Dendritic cell treated with granulocyte-macrophage colony-stimulating factor and Interleukin-4, amounts not matched to agents 40 ng/mL and 50 ng/mL, for 4 days (primary cell): ENCODE data around the gene RILP.

ENCODE experiments used
- H3K27ac Mint-ChIP-seq: one replicate; pipeline ENCODE4 v1.8.0; 2022; ENCODE audit warnings: mild to moderate bottlenecking, mixed read lengths
- H3K27me3 Mint-ChIP-seq: one replicate; pipeline ENCODE4 v1.8.0; 2022; ENCODE audit warnings: mild to moderate bottlenecking, mixed read lengths
- H3K36me3 Mint-ChIP-seq: one replicate; pipeline ENCODE4 v1.8.0; 2022; ENCODE audit warnings: low read depth, mixed read lengths
- H3K4me1 Mint-ChIP-seq: one replicate; pipeline ENCODE4 v1.8.0; 2022; ENCODE audit warnings: low read depth, mixed read lengths
- H3K4me3 Mint-ChIP-seq: one replicate; pipeline ENCODE4 v1.8.0; 2022; ENCODE audit warnings: mild to moderate bottlenecking, moderate library complexity, mixed read lengths
- H3K9me3 Mint-ChIP-seq: one replicate; pipeline ENCODE4 v1.8.0; 2022; ENCODE audit warnings: mixed read lengths
- intact Hi-C: fragments of 100-400 bp; cut with micrococcal nuclease; formaldehyde crosslinking; loops from one replicate; pipeline ENCODE4 v1.15.0; 2022

Gene RILP

GRCh38 chr17:1628856-1629503 lies 20.7 kb downstream of the RILP start:
- Mint-ChIP-seq H3K36me3 (peaks cover 50% of the 10 kb centered on the region), H3K4me1 (peaks cover 55% of the 10 kb centered on the region), H3K27ac (peak overlapping the region; percentile 93), H3K27me3 (no peaks in the 10 kb centered on the region), H3K9me3 (no peaks in the 10 kb centered on the region), H3K4me3 (peak overlapping the region; percentile 98)
- intact Hi-C loops, result loop anchor here (5.0 kb wide), 2 partner anchors 37 to 72 kb away; no protein-coding TSS in a partner anchor

GRCh38 chr17:1627982-1628855 lies 21.4 kb downstream of the RILP start, which contains the start of gene SLC43A2:
Gene SLC43A2, minus strand, starts transcription at chr17:1628834. Its CDS starts 960 bp downstream, at chr17:1627874.
- Mint-ChIP-seq H3K36me3 (peaks cover 57% of the 10 kb centered on the region), H3K4me1 (peaks cover 63% of the 10 kb centered on the region), H3K9me3 (no peaks in the 10 kb centered on the region), H3K27ac (peak within 1 kb of the TSS; percentile 93), H3K4me3 (peak within 1 kb of the TSS; percentile 98), H3K27me3 (no peaks in the 10 kb centered on the region)
- intact Hi-C loops, result loop anchor here (1.0 to 5.0 kb wide), 4 partner anchors 16 to 71 kb away; no protein-coding TSS in a partner anchor

- intact Hi-C loops, result loop anchor here (1.0 to 5.0 kb wide), 4 partner anchors 15 to 70 kb away; no protein-coding TSS in a partner anchor
- Mint-ChIP-seq H3K9me3 (no peaks in the 10 kb centered on the region), H3K36me3 (peaks cover 66% of the 10 kb centered on the region), H3K27ac (peak overlapping the region; percentile 93), H3K4me1 (peaks cover 67% of the 10 kb centered on the region), H3K4me3 (peak overlapping the region; percentile 98), H3K27me3 (no peaks in the 10 kb centered on the region)
Measured at GRCh38 chr17:1627182-1627981, 22.3 kb downstream of the RILP start.

- H3K36me3 Mint-ChIP-seq, result peaks cover 76% of the 10 kb centered on the region
- H3K4me1 Mint-ChIP-seq, result peaks cover 61% of the 10 kb centered on the region
- H3K27me3 Mint-ChIP-seq, result no peaks in the 10 kb centered on the region
- H3K9me3 Mint-ChIP-seq, result no peaks in the 10 kb centered on the region
- intact Hi-C loops, result loop anchor here (5.0 kb wide), 2 partner anchors 34 to 69 kb away; no protein-coding TSS in a partner anchor
- H3K27ac Mint-ChIP-seq, result peak overlapping the region; percentile 93
- peak overlapping the region; percentile 98 for H3K4me3 Mint-ChIP-seq
Measured at GRCh38 chr17:1626333-1626732, 23.3 kb downstream of the RILP start.

GRCh38 chr17:1625581-1625980 lies 24.1 kb downstream of the RILP start:
- Mint-ChIP-seq H3K27me3 (no peaks in the 10 kb centered on the region), H3K9me3 (no peaks in the 10 kb centered on the region), H3K4me1 (peaks cover 61% of the 10 kb centered on the region), H3K36me3 (peaks cover 84% of the 10 kb centered on the region), H3K4me3 (peak overlapping the region; percentile 98), H3K27ac (peak overlapping the region; percentile 93)
- intact Hi-C loops, result loop anchor here (5.0 kb wide), 2 partner anchors 33 to 68 kb away; no protein-coding TSS in a partner anchor

GRCh38 chr17:1625053-1625452 lies 24.6 kb downstream of the RILP start:
- Mint-ChIP-seq H3K4me3 (peak overlapping the region; percentile 23), H3K4me1 (peaks cover 60% of the 10 kb centered on the region), H3K27ac (peak overlapping the region; percentile 60), H3K9me3 (no peaks in the 10 kb centered on the region), H3K36me3 (peaks cover 89% of the 10 kb centered on the region), H3K27me3 (no peaks in the 10 kb centered on the region)
- intact Hi-C loops, result loop anchor here (5.0 kb wide), 2 partner anchors 33 to 68 kb away; no protein-coding TSS in a partner anchor

- intact Hi-C loops, result loop anchor here (5.0 kb wide), 2 partner anchors 32 to 67 kb away; no protein-coding TSS in a partner anchor
- H3K27ac Mint-ChIP-seq, result peak overlapping the region; percentile 60
- no peaks in the 10 kb centered on the region for H3K27me3 Mint-ChIP-seq
- peak overlapping the region; percentile 44 for H3K4me3 Mint-ChIP-seq
- peaks cover 93% of the 10 kb centered on the region for H3K36me3 Mint-ChIP-seq
- no peaks in the 10 kb centered on the region for H3K9me3 Mint-ChIP-seq
- peaks cover 60% of the 10 kb centered on the region for H3K4me1 Mint-ChIP-seq
Measured at GRCh38 chr17:1624650-1625049, 25.0 kb downstream of the RILP start.

GRCh38 chr17:1623057-1623630 lies 26.5 kb downstream of the RILP start:
- H3K4me1 Mint-ChIP-seq, result peaks cover 71% of the 10 kb centered on the region
- H3K4me3 Mint-ChIP-seq, result no peak overlapping the region
- H3K9me3 Mint-ChIP-seq, result no peaks in the 10 kb centered on the region
- no peaks in the 10 kb centered on the region for H3K27me3 Mint-ChIP-seq
- H3K36me3 Mint-ChIP-seq, result peaks cover 100% of the 10 kb centered on the region
- intact Hi-C loops, result no loop called here
- peak overlapping the region; percentile 55 for H3K27ac Mint-ChIP-seq

- H3K4me3 Mint-ChIP-seq, result no peak overlapping the region
- intact Hi-C loops, result no loop called here
- H3K9me3 Mint-ChIP-seq, result no peaks in the 10 kb centered on the region
- peaks cover 100% of the 10 kb centered on the region for H3K36me3 Mint-ChIP-seq
- no peaks in the 10 kb centered on the region for H3K27me3 Mint-ChIP-seq
- peak overlapping the region; percentile 3 for H3K27ac Mint-ChIP-seq
- peaks cover 80% of the 10 kb centered on the region for H3K4me1 Mint-ChIP-seq
Measured at GRCh38 chr17:1621273-1621954, 28.3 kb downstream of the RILP start.

GRCh38 chr17:1620486-1620885 lies 29.2 kb downstream of the RILP start:
- H3K36me3 Mint-ChIP-seq, result peaks cover 100% of the 10 kb centered on the region
- peaks cover 76% of the 10 kb centered on the region for H3K4me1 Mint-ChIP-seq
- H3K27ac Mint-ChIP-seq, result peak overlapping the region; percentile 3
- H3K27me3 Mint-ChIP-seq, result no peaks in the 10 kb centered on the region
- intact Hi-C loops, result no loop called here
- H3K4me3 Mint-ChIP-seq, result no peak overlapping the region
- no peaks in the 10 kb centered on the region for H3K9me3 Mint-ChIP-seq

- H3K4me1 Mint-ChIP-seq, result peaks cover 76% of the 10 kb centered on the region
- no peak overlapping the region for H3K4me3 Mint-ChIP-seq
- H3K9me3 Mint-ChIP-seq, result no peaks in the 10 kb centered on the region
- H3K27me3 Mint-ChIP-seq, result no peaks in the 10 kb centered on the region
- intact Hi-C loops, result no loop called here
- H3K36me3 Mint-ChIP-seq, result peaks cover 100% of the 10 kb centered on the region
- H3K27ac Mint-ChIP-seq, result peak overlapping the region; percentile 68
Measured at GRCh38 chr17:1617620-1618174, 32.0 kb downstream of the RILP start.

GRCh38 chr17:1616101-1616500 lies 33.6 kb downstream of the RILP start:
- no peaks in the 10 kb centered on the region for H3K9me3 Mint-ChIP-seq
- intact Hi-C loops, result no loop called here
- peaks cover 89% of the 10 kb centered on the region for H3K4me1 Mint-ChIP-seq
- no peaks in the 10 kb centered on the region for H3K27me3 Mint-ChIP-seq
- H3K27ac Mint-ChIP-seq, result peak overlapping the region; percentile 68
- H3K36me3 Mint-ChIP-seq, result peaks cover 100% of the 10 kb centered on the region
- H3K4me3 Mint-ChIP-seq, result no peak overlapping the region
